ENCODE measurements around the gene PTPRN2. TPM values are rescaled to one million over a fixed set of nuclear protein-coding genes. Genes with fewer than 3 reads are reported as not detected.

Gene PTPRN2
- total and polyA plus RNA-seq, 7 donors = 0.47 to 0.82 (median 0.51) TPM

GRCh38 chr7:157764946-157765537 is 822.6 kb downstream of the PTPRN2 start:
- WGBS, 3 donors = 92 to 100% (median 93%) methylated on average over 1 of the region's 1 CpG
- H3K27me3 ChIP-seq (ENCODE audit: insufficient read depth in 3 of 3, low read length in 2 of 3) = peaks cover 0 to 5% (median 2%) of the 10 kb centered on the region in 3 donors
- ATAC-seq = no peak
- TF ChIP-seq CTCF (IDR thresholded peaks at IDR 0.05) = no peak
- no peaks in the 10 kb centered on the region for H3K36me3 ChIP-seq (ENCODE audit: insufficient read depth in 1 of 2, low read depth in 1 of 2)
- no peak overlapping the region for H3K4me3 ChIP-seq
- no peak overlapping the region for H3K27ac ChIP-seq
- intact Hi-C loops (cut with DNase I) = no loop called here
- no peak for DNase-seq
- H3K4me1 ChIP-seq = no peaks in the 10 kb centered on the region
- H3K9me3 ChIP-seq = no peaks in the 10 kb centered on the region

GRCh38 chr7:157764193-157764592 is 823.4 kb downstream of the PTPRN2 start:
- no peaks in the 10 kb centered on the region for H3K36me3 ChIP-seq (ENCODE audit: insufficient read depth in 1 of 2, low read depth in 1 of 2)
- 83 to 91% (median 87%) methylated on average over 6 of the region's 6 CpGs for WGBS, 3 donors

DNA sequence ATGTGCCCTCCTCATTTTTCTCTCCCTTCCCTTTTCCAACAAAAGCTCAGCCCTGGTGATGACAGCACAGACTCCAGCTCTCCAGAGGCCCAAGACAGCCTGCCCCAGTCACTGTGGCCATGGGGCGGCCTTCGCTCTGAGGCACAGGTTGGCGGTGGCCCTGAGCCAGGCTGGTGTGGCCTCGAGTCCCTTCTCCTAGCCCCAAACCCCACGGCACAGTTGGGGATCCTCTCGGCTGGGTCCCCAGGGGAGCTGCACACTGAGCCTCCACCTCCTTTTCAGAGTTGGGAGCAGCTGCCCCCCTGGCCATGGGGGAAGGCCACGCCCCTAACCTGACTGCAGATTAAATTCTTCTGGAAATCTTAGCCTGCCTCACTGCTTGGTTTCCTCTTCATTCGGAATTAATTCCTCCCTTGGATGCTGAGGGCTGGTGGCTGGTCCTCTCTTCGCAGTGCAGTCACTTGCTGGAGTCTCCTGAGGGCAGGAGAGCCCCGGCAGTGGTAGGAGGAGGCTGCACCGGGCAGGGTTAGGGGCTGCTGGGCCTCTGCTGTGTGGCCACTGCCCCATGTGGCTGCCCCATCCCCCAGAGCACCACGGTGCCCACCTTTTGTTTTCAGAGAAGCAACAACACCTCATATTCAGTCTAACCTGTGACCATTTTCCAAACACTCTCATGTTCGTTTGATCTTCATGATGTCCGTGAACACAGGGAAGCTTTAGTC is 824.2 kb downstream of the PTPRN2 start:
- WGBS, 3 donors = 80 to 86% (median 82%) methylated on average over 14 of the region's 14 CpGs
- no peak for TF ChIP-seq CTCF (IDR thresholded peaks at IDR 0.05)
- Histone ChIP-seq H3K27ac (no peak overlapping the region), H3K36me3 (ENCODE audit: insufficient read depth in 1 of 2, low read depth in 1 of 2) (no peaks in the 10 kb centered on the region), H3K9me3 (no peaks in the 10 kb centered on the region), H3K27me3 (ENCODE audit: insufficient read depth in 3 of 3, low read length in 2 of 3) (peaks cover 0 to 5% (median 3%) of the 10 kb centered on the region in 3 donors), H3K4me3 (no peak overlapping the region), H3K4me1 (no peaks in the 10 kb centered on the region)
- ATAC-seq (no peak), DNase-seq (no peak)
- intact Hi-C loops (cut with DNase I) = no loop called here

More at GRCh38 chr7:157764193-157764592, 823.4 kb downstream of the PTPRN2 start:
- DNase-seq (no peak), ATAC-seq (no peak)
- intact Hi-C loops (cut with DNase I) = no loop called here
- Histone ChIP-seq H3K27me3 (ENCODE audit: insufficient read depth in 3 of 3, low read length in 2 of 3) (peaks cover 0 to 2% (median under 1%) of the 10 kb centered on the region in 3 donors), H3K4me1 (no peaks in the 10 kb centered on the region), H3K4me3 (no peak overlapping the region), H3K27ac (no peak overlapping the region), H3K9me3 (no peaks in the 10 kb centered on the region)
- TF ChIP-seq CTCF (IDR thresholded peaks at IDR 0.05) = no peak

DNA sequence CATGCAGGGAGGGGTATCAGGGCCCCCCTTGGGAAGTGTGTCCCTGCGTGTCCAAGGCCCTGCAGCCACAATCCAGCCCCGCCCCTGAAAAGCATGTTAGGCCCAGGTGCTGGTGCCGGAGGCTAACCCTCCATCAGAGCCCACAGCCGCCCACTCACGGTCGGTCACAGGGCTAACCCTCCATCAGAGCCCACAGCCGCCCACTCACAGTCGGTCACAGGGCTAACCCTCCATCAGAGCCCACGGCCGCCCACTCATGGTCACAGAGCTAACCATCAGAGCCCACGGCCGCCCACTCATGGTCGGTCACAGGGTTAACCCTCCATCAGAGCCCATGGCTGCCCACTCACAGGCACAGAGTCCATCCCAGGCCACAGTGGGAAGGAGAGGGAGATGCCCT is 824.8 kb downstream of the PTPRN2 start:
- intact Hi-C loops (cut with DNase I) = no loop called here
- Histone ChIP-seq H3K27me3 (ENCODE audit: insufficient read depth in 3 of 3, low read length in 2 of 3) (peaks cover 0 to 3% (median 2%) of the 10 kb centered on the region in 3 donors), H3K27ac (no peak overlapping the region), H3K9me3 (no peaks in the 10 kb centered on the region), H3K4me1 (no peaks in the 10 kb centered on the region), H3K36me3 (ENCODE audit: insufficient read depth in 1 of 2, low read depth in 1 of 2) (no peaks in the 10 kb centered on the region), H3K4me3 (no peak overlapping the region)
- TF ChIP-seq CTCF (IDR thresholded peaks at IDR 0.05) = no peak
- no peak for DNase-seq
- ATAC-seq = no peak
- 88 to 98% (median 92%) methylated on average over 11 to 13 of the region's 13 CpGs for WGBS, 3 donors

Data from psoas muscle (tissue), 8 donors.